Fibroblast of lung (primary cell): ENCODE results near the gene NKPD1. TPM values are rescaled to one million over a fixed set of nuclear protein-coding genes. Genes with fewer than 3 reads are reported as not detected.

Experiments used
- DNase-seq, 2 donors: peaks; one replicate each; pipeline versions ENCODE4 v3.0.0 to v3.0.0-alpha.2; 2010; ENCODE audit warnings: low read depth in 2 of 2
- H2AFZ ChIP-seq: 2 replicates; pipeline ENCODE4 v1.5.1; 2012; ENCODE audit warnings: low read length, control low read depth, inconsistent platforms
- H3K27ac ChIP-seq: 2 replicates; pipeline ENCODE4 v1.5.1; 2011; ENCODE audit warnings: low read length, control low read depth; ENCODE audit not compliant: insufficient read depth
- H3K27me3 ChIP-seq: 2 replicates; pipeline ENCODE4 v1.5.1; 2011; ENCODE audit warnings: mild to moderate bottlenecking, low read length; ENCODE audit not compliant: control insufficient read depth, insufficient read depth
- H3K36me3 ChIP-seq: 2 replicates; pipeline ENCODE4 v1.5.1; 2011; ENCODE audit warnings: low read length; ENCODE audit not compliant: control insufficient read depth, insufficient read depth
- H3K4me1 ChIP-seq: 2 replicates; pipeline ENCODE4 v1.5.1; 2011; ENCODE audit warnings: low read length; ENCODE audit not compliant: control insufficient read depth, insufficient read depth; ENCODE audit errors: extremely low read depth
- H3K4me2 ChIP-seq: 2 replicates; pipeline ENCODE4 v1.5.1; 2011; ENCODE audit warnings: low read length, control low read depth; ENCODE audit not compliant: insufficient read depth; ENCODE audit errors: extremely low read depth
- H3K4me3 ChIP-seq, 4 experiments: fragments of 200-600 bp in 1 of 4; sonication (generic) in 1 of 4; replicated peaks in 1 of 4; 2 replicates each; pipeline ENCODE4 v1.5.1; 2011 to 2016; ENCODE audit warnings: low read length in 4 of 4, low read depth in 3 of 4, mild to moderate bottlenecking in 3 of 4, control low read depth in 2 of 4, inconsistent platforms in 1 of 4, mixed read lengths in 1 of 4; ENCODE audit not compliant: insufficient read depth in 1 of 4; ENCODE audit errors: control extremely low read depth in 1 of 4
- H3K79me2 ChIP-seq: 2 replicates; pipeline ENCODE4 v1.5.1; 2012; ENCODE audit warnings: mild to moderate bottlenecking, low read length, inconsistent platforms; ENCODE audit not compliant: control insufficient read depth, insufficient read depth
- H3K9ac ChIP-seq: 2 replicates; pipeline ENCODE4 v1.5.1; 2011; ENCODE audit warnings: mild to moderate bottlenecking, low read length, control low read depth; ENCODE audit not compliant: insufficient read depth
- H3K9me3 ChIP-seq: 2 replicates; pipeline ENCODE4 v1.5.1; 2012; ENCODE audit warnings: low read depth, low read length; ENCODE audit not compliant: control insufficient read depth, insufficient read depth
- H4K20me1 ChIP-seq: 2 replicates; pipeline ENCODE4 v1.5.1; 2011; ENCODE audit warnings: low read length; ENCODE audit not compliant: control insufficient read depth, insufficient read depth; ENCODE audit errors: extremely low read depth
- EZH2 ChIP-seq: IDR thresholded peaks from 2 replicates; pipeline ENCODE4 v1.5.1; 2012; ENCODE audit warnings: low read length, control low read depth, mild to moderate bottlenecking; ENCODE audit errors: missing control alignments
- polyA plus RNA-seq, 2 donors: library from polyadenylated mRNA; depleted of rRNA in 1 of 2; stranded (reverse) in 1 of 2; unstranded in 1 of 2; fragments of >200 nt; gene quantifications; 2 replicates each; pipeline ENCODE4 v1.2.1, GENCODE V29; 2011 to 2012; ENCODE audit warnings: missing spikeins in 1 of 2
- total RNA-seq: library from RNA; depleted of rRNA; stranded (reverse); fragments of >200 nt; gene quantifications from 2 replicates; pipeline ENCODE4 v1.2.1, GENCODE V29; 2014
- TF ChIP-seq, protein P1 (sequence below), 2 donors: IDR thresholded peaks in 1 of 2; conservative IDR thresholded peaks in 1 of 2; 1 replicate in 1 of 2; 2 replicates in 1 of 2; pipeline ENCODE4 v1.5.1; 2011 to 2012; ENCODE audit warnings: low read length in 2 of 2, control low read depth in 1 of 2, inconsistent platforms in 1 of 2, low read depth in 1 of 2, mild to moderate bottlenecking in 1 of 2

Gene NKPD1
- total and polyA plus RNA-seq, 2 donors (not counting 1 experiment from before 2014, with no cell fraction given): 0.17 TPM; not detected in 1

GRCh38 chr19:45178262-45179071 lies 17.7 kb upstream of the NKPD1 start, which contains the start of gene BLOC1S3:
BLOC1S3 (plus strand) TSS chr19:45178784; CDS start chr19:45179297, 513 bp downstream.
- Histone ChIP-seq H3K27ac (peak within 1 kb of the TSS; percentile 99), H3K4me3 (peak within 1 kb of the TSS; percentile 77 to 99 (median 92)), H3K36me3 (no peaks in the 10 kb centered on the region), H2AFZ (peak within 1 kb of the TSS; percentile 95), H4K20me1 (no peaks in the 10 kb centered on the region), H3K4me2 (peak within 1 kb of the TSS; percentile 89), H3K27me3 (no peaks in the 10 kb centered on the region), H3K9ac (peak within 1 kb of the TSS; percentile 99), H3K79me2 (peaks cover 11% of the 10 kb centered on the region), H3K9me3 (no peaks in the 10 kb centered on the region), H3K4me1 (peaks cover 3% of the 10 kb centered on the region)
- DNase-seq: peak; percentile 100
- TF ChIP-seq, protein P1, sequence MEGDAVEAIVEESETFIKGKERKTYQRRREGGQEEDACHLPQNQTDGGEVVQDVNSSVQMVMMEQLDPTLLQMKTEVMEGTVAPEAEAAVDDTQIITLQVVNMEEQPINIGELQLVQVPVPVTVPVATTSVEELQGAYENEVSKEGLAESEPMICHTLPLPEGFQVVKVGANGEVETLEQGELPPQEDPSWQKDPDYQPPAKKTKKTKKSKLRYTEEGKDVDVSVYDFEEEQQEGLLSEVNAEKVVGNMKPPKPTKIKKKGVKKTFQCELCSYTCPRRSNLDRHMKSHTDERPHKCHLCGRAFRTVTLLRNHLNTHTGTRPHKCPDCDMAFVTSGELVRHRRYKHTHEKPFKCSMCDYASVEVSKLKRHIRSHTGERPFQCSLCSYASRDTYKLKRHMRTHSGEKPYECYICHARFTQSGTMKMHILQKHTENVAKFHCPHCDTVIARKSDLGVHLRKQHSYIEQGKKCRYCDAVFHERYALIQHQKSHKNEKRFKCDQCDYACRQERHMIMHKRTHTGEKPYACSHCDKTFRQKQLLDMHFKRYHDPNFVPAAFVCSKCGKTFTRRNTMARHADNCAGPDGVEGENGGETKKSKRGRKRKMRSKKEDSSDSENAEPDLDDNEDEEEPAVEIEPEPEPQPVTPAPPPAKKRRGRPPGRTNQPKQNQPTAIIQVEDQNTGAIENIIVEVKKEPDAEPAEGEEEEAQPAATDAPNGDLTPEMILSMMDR (conservative IDR thresholded peaks at IDR 0.05 in 1 of 2, IDR thresholded peaks at IDR 0.05 in 1 of 2; ENCODE audit: low read depth in 1 of 2, low read length in 2 of 2): peak in 1 of 2 donors; percentile 34
- no peak for TF ChIP-seq EZH2

DNA sequence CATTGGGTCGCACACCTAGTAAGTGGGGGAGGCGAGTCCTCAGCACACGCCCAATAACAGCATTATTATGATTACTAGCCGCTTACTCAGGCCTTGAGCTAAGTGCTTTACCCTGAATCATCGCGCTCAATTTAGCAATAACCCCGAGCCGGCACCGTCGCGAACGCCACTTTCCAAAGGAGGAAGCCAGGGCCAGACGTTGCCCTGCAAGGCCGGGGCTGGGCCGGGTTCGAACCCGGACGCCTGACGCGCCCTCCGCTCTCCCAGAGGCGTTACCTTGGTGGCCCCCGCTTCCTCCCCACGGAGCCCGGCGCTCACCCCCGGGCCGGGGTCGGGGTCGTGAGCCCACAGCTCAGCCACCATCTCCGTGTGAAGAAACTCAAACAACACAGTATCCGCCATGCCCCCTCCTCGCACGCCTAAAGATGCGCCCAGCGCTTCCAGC lies 17.1 kb upstream of the NKPD1 start, which contains the start of gene TRAPPC6A:
Gene TRAPPC6A, minus strand, starts transcription at position 421 of the 445 bp plus-strand sequence. Its CDS starts 19 bp downstream, at position 402.
- Histone ChIP-seq H3K79me2 (peaks cover 11% of the 10 kb centered on the region), H3K36me3 (no peaks in the 10 kb centered on the region), H3K27ac (peak within 1 kb of the TSS; percentile 99), H3K4me3 (peak within 1 kb of the TSS; percentile 77 to 99 (median 92)), H3K27me3 (no peaks in the 10 kb centered on the region), H4K20me1 (no peaks in the 10 kb centered on the region), H2AFZ (peak within 1 kb of the TSS; percentile 95), H3K4me1 (peaks cover 3% of the 10 kb centered on the region), H3K4me2 (peak within 1 kb of the TSS; percentile 89), H3K9me3 (no peaks in the 10 kb centered on the region), H3K9ac (peak within 1 kb of the TSS; percentile 99)
- TF ChIP-seq, protein P1 (conservative IDR thresholded peaks at IDR 0.05 in 1 of 2, IDR thresholded peaks at IDR 0.05 in 1 of 2; ENCODE audit: low read depth in 1 of 2, low read length in 2 of 2): no peak
- TF ChIP-seq EZH2: no peak
- peak; percentile 40 to 74 for DNase-seq

GRCh38 chr19:45175515-45176345 lies 14.9 kb upstream of the NKPD1 start:
- no peaks in the 10 kb centered on the region for H3K9me3 ChIP-seq
- no peaks in the 10 kb centered on the region for H4K20me1 ChIP-seq
- H3K36me3 ChIP-seq: no peaks in the 10 kb centered on the region
- H2AFZ ChIP-seq: no peak overlapping the region
- TF ChIP-seq, protein P1 (conservative IDR thresholded peaks at IDR 0.05 in 1 of 2, IDR thresholded peaks at IDR 0.05 in 1 of 2; ENCODE audit: low read depth in 1 of 2, low read length in 2 of 2): no peak
- TF ChIP-seq EZH2: no peak
- H3K4me1 ChIP-seq: no peaks in the 10 kb centered on the region
- peaks cover 6% of the 10 kb centered on the region for H3K79me2 ChIP-seq
- no peaks in the 10 kb centered on the region for H3K27me3 ChIP-seq
- H3K27ac ChIP-seq: no peak overlapping the region
- no peak overlapping the region for H3K4me3 ChIP-seq
- no peak overlapping the region for H3K9ac ChIP-seq
- DNase-seq: no peak
- H3K4me2 ChIP-seq: no peak overlapping the region
